Liver (tissue), 9 donors: ENCODE data around the gene COL6A3. TPM values are rescaled to one million over a fixed set of nuclear protein-coding genes. Genes with fewer than 3 reads are reported as not detected.

Source experiments
- DNase-seq: peaks from one replicate; pipeline ENCODE4 v3.0.0-alpha.2; 2017; ENCODE audit warnings: low spot score
- H3K27ac ChIP-seq, 2 donors: one replicate each; pipeline ENCODE4 v1.7.0; 2013; ENCODE audit warnings: inconsistent platforms in 2 of 2, low read length in 2 of 2, control low read depth in 1 of 2, low read depth in 1 of 2, mild to moderate bottlenecking in 1 of 2
- H3K27me3 ChIP-seq, 4 donors: one replicate each; pipeline versions ENCODE4 v1.6.1 to v1.7.0; 2013; ENCODE audit warnings: low read length in 3 of 4, inconsistent platforms in 1 of 4, mild to moderate bottlenecking in 1 of 4, moderate library complexity in 1 of 4; ENCODE audit not compliant: control insufficient read depth in 4 of 4, insufficient read depth in 4 of 4
- H3K36me3 ChIP-seq, 4 donors: one replicate each; pipeline versions ENCODE4 v1.6.1 to v1.7.0; 2013; ENCODE audit warnings: low read length in 3 of 4, mild to moderate bottlenecking in 3 of 4, low read depth in 1 of 4, moderate library complexity in 1 of 4; ENCODE audit not compliant: control insufficient read depth in 4 of 4, insufficient read depth in 3 of 4
- H3K4me1 ChIP-seq, 4 donors: one replicate each; pipeline versions ENCODE4 v1.6.1 to v1.7.0; 2013; ENCODE audit warnings: low read length in 3 of 4, mild to moderate bottlenecking in 3 of 4, moderate library complexity in 1 of 4; ENCODE audit not compliant: control insufficient read depth in 4 of 4, insufficient read depth in 4 of 4
- H3K4me3 ChIP-seq, 3 donors: one replicate each; pipeline versions ENCODE4 v1.6.1 to v1.7.0; 2013; ENCODE audit warnings: low read length in 3 of 3, control low read depth in 1 of 3, low read depth in 1 of 3, mild to moderate bottlenecking in 1 of 3
- H3K9ac ChIP-seq, 2 donors: one replicate each; pipeline ENCODE4 v1.7.0; 2013; ENCODE audit warnings: low read length in 2 of 2, mild to moderate bottlenecking in 2 of 2, moderate library complexity in 2 of 2, control low read depth in 1 of 2, low read depth in 1 of 2
- H3K9me3 ChIP-seq, 4 donors: one replicate each; pipeline versions ENCODE4 v1.6.1 to v1.7.0; 2013; ENCODE audit warnings: low read length in 3 of 4; ENCODE audit not compliant: control insufficient read depth in 4 of 4
- EGR1 ChIP-seq, 2 donors: IDR thresholded peaks; 2 replicates each; pipeline ENCODE4 v1.6.1; 2016 to 2018; ENCODE audit warnings: antibody characterized with exemption in 2 of 2, low read depth in 2 of 2
- FOXA1 ChIP-seq: IDR thresholded peaks from 2 replicates; pipeline ENCODE4 v1.6.1; 2016; ENCODE audit warnings: antibody characterized with exemption
- FOXA2 ChIP-seq: IDR thresholded peaks from 2 replicates; pipeline ENCODE4 v1.6.1; 2016; ENCODE audit warnings: antibody characterized with exemption
- GABPA ChIP-seq, 2 donors: IDR thresholded peaks in 1 of 2; conservative IDR thresholded peaks in 1 of 2; 2 replicates each; pipeline ENCODE4 v1.6.1; 2016; ENCODE audit warnings: antibody characterized with exemption in 2 of 2, mild to moderate bottlenecking in 1 of 2, moderate library complexity in 1 of 2
- HNF4A ChIP-seq, 2 donors: conservative IDR thresholded peaks; 2 replicates each; pipeline ENCODE4 v1.6.1; 2016; ENCODE audit warnings: antibody characterized with exemption in 2 of 2, mild to moderate bottlenecking in 2 of 2
- HNF4G ChIP-seq: IDR thresholded peaks from 2 replicates; pipeline ENCODE4 v1.6.1; 2016; ENCODE audit warnings: antibody characterized with exemption
- JUND ChIP-seq, 2 donors: IDR thresholded peaks; 2 replicates each; pipeline ENCODE4 v1.6.1; 2016; ENCODE audit warnings: antibody characterized with exemption in 2 of 2
- NR2F2 ChIP-seq: IDR thresholded peaks from 2 replicates; pipeline ENCODE4 v1.6.1; 2016; ENCODE audit warnings: antibody characterized with exemption
- RAD21 ChIP-seq, 2 donors: IDR thresholded peaks; 2 replicates each; pipeline ENCODE4 v1.6.1; 2016; ENCODE audit warnings: antibody characterized with exemption in 2 of 2, mild to moderate bottlenecking in 2 of 2
- RXRA ChIP-seq, 2 donors: IDR thresholded peaks; 2 replicates each; pipeline ENCODE4 v1.6.1; 2017 to 2018; ENCODE audit warnings: antibody characterized with exemption in 2 of 2, mild to moderate bottlenecking in 1 of 2
- SP1 ChIP-seq: IDR thresholded peaks from 2 replicates; pipeline ENCODE4 v1.6.1; 2018; ENCODE audit warnings: antibody characterized with exemption, mild to moderate bottlenecking
- TAF1 ChIP-seq: conservative IDR thresholded peaks from 2 replicates; pipeline ENCODE4 v1.6.1; 2016; ENCODE audit warnings: antibody characterized with exemption, mild to moderate bottlenecking
- YY1 ChIP-seq: IDR thresholded peaks from 2 replicates; pipeline ENCODE4 v1.6.1; 2016; ENCODE audit warnings: antibody characterized with exemption, mild to moderate bottlenecking
- WGBS: extraction: QIAGEN DNeasy Blood & Tissue Kit; methylation state at CpG from one replicate; pipeline ENCODE4 v1.1.7; 2013; 5-methylcytosine and 5-hydroxymethylcytosine counted together
- polyA plus RNA-seq, 2 donors: library from polyadenylated mRNA; stranded (reverse) in 1 of 2; unstranded in 1 of 2; fragments of 200-250 nt in 1 of 2; fragments of >200 nt in 1 of 2; fragmentation: Nextera tagmentation in 1 of 2; extraction: Ambion mirVana in 1 of 2; gene quantifications; one replicate each; pipeline versions ENCODE4 v1.2.1 to v1.2.3, GENCODE V29; 2013 to 2015
- total RNA-seq, 2 donors: library from RNA; depleted of rRNA; stranded (reverse); fragments of >200 nt; gene quantifications; one replicate each; pipeline ENCODE4 v1.2.3, GENCODE V29; 2014
- TF ChIP-seq, protein P1 (sequence below): fragments of 150-350 bp; IDR thresholded peaks from 2 replicates; pipeline ENCODE4 v1.5.1; 2017; ENCODE audit warnings: improper control_type of control experiment, low read depth, low read length; ENCODE audit not compliant: missing input control
- TF ChIP-seq, protein P2 (sequence below): IDR thresholded peaks from 2 replicates; pipeline ENCODE4 v1.6.1; 2016; ENCODE audit warnings: antibody characterized with exemption, mild to moderate bottlenecking
- TF ChIP-seq, protein P3 (sequence below): IDR thresholded peaks from 2 replicates; pipeline ENCODE4 v1.6.1; 2016; ENCODE audit warnings: antibody characterized with exemption
- TF ChIP-seq, protein P4 (sequence below): IDR thresholded peaks from 2 replicates; pipeline ENCODE4 v1.6.1; 2016; ENCODE audit warnings: antibody characterized with exemption
- TF ChIP-seq, protein P5 (sequence below): IDR thresholded peaks from 2 replicates; pipeline ENCODE4 v1.6.1; 2016; ENCODE audit warnings: antibody characterized with exemption
- donor health status: healthy.
- donor health status: healthy.
- donor health status: healthy.
- donor health status: healthy.
- donor health status: healthy.

The COL6A3 gene
- total and polyA plus RNA-seq, 4 donors: 1.7 to 28.7 (median 17.5) TPM

DNA sequence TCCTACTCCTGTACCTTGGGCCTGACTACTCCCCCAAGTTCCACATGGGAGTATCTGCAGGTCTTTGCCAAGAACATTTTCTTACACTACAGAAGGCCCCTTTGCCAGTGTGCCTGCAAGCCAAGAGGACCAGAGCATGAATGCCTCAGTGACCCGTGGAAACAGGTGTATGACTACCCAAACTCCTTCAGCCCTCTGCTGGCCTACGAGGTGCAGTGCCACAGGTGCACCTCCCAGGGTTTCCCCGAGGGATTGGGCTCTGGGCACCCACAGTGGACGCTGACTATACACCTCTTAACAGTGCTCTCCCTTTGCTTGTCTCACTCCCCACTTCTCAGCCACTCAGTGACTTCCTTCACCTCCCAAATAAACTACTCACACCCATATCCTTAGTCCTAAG is 91.4 kb downstream of the COL6A3 start:
- no peaks in the 10 kb centered on the region for H3K36me3 ChIP-seq
- no peak overlapping the region for H3K9ac ChIP-seq
- TF ChIP-seq YY1: no peak
- TF ChIP-seq, protein P1, sequence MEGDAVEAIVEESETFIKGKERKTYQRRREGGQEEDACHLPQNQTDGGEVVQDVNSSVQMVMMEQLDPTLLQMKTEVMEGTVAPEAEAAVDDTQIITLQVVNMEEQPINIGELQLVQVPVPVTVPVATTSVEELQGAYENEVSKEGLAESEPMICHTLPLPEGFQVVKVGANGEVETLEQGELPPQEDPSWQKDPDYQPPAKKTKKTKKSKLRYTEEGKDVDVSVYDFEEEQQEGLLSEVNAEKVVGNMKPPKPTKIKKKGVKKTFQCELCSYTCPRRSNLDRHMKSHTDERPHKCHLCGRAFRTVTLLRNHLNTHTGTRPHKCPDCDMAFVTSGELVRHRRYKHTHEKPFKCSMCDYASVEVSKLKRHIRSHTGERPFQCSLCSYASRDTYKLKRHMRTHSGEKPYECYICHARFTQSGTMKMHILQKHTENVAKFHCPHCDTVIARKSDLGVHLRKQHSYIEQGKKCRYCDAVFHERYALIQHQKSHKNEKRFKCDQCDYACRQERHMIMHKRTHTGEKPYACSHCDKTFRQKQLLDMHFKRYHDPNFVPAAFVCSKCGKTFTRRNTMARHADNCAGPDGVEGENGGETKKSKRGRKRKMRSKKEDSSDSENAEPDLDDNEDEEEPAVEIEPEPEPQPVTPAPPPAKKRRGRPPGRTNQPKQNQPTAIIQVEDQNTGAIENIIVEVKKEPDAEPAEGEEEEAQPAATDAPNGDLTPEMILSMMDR: peak; percentile 61
- TF ChIP-seq SP1: no peak
- TF ChIP-seq FOXA2: no peak
- peak; percentile 62 to 77 for TF ChIP-seq RAD21 (IDR thresholded peaks at IDR 0.05)
- TF ChIP-seq HNF4G: no peak
- TF ChIP-seq HNF4A (conservative IDR thresholded peaks at IDR 0.05): no peak
- TF ChIP-seq NR2F2: no peak
- TF ChIP-seq RXRA (IDR thresholded peaks at IDR 0.05): no peak

DNA sequence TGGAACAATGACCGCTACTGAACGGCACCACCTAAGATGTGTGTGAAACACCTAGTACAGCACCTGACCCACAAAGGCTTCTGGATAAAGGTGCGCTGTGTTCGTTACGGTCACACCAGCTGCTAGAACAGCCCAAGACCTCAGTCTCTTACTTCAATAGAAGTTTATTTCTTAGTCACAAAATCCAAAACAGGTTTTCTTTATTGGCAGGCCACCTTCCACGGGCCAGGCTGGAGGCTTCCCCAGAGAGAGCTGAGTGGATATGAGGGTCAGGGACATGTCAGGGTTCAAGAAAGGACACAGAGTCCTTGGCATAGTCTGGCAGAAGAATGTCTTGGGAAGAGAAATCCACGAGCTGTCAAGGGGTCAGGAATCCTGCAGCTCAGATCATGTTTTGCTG is 92.2 kb downstream of the COL6A3 start:
- no peak overlapping the region for H3K27ac ChIP-seq

More for the DNA sequence above, 91.4 kb downstream of the COL6A3 start:
- Histone ChIP-seq H3K4me1 (no peaks in the 10 kb centered on the region), H3K4me3 (no peak overlapping the region), H3K27me3 (no peaks in the 10 kb centered on the region), H3K27ac (no peak overlapping the region), H3K9me3 (no peaks in the 10 kb centered on the region)
- no peak for DNase-seq
- 27% methylated on average over 4 of the region's 4 CpGs for whole genome bisulfite sequencing

DNA sequence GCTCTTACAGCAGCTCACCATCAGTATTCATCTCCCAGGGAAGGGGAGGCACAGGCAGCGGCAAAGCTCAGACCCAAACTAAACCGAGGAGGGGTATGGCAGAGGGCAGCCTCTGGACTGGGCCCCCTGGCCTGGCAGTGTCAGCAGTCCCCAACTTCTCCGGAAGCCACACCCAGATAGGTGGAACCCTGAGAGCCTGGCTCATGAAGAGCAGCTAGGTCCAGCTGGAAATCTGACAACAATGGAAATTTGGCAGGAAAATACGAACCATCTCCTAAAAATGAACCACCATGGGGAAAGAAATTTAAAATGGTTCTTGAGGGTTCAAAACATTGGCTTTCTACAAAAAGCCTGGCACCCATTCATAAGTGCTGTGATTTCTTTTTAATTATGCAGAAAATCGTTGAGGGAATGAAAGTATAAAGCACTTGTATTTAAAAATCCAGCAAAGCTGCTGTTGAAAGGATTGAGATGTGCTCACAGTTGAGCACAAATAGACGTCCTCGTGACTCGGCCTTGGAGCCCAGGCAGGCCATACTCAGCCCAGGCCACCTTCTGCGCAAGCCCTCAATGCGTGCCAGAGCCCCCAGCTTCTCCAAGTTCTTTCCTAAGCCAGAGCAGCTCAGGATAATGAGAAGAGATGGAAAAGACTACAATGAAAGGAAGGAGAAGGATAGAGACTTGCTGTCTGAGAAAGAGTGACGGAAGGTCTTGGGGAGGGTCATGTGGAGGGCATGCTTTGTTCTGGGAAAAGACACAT is 93.0 kb downstream of the COL6A3 start:
- no peak for DNase-seq
- no peak overlapping the region for H3K4me3 ChIP-seq
- no peaks in the 10 kb centered on the region for H3K4me1 ChIP-seq
- WGBS: 76% methylated on average over 11 of the region's 11 CpGs
- no peaks in the 10 kb centered on the region for H3K9me3 ChIP-seq
- no peak overlapping the region for H3K27ac ChIP-seq
- no peak overlapping the region for H3K9ac ChIP-seq
- H3K36me3 ChIP-seq: no peaks in the 10 kb centered on the region
- H3K27me3 ChIP-seq: no peaks in the 10 kb centered on the region
- TF ChIP-seq RXRA (IDR thresholded peaks at IDR 0.05): no peak
- no peak for TF ChIP-seq RAD21 (IDR thresholded peaks at IDR 0.05)
- no peak for TF ChIP-seq SP1
- no peak for TF ChIP-seq GABPA (IDR thresholded peaks at IDR 0.05 in 1 of 2, conservative IDR thresholded peaks at IDR 0.05 in 1 of 2)
- TF ChIP-seq FOXA2: no peak
- no peak for TF ChIP-seq TAF1
- TF ChIP-seq, protein P2, sequence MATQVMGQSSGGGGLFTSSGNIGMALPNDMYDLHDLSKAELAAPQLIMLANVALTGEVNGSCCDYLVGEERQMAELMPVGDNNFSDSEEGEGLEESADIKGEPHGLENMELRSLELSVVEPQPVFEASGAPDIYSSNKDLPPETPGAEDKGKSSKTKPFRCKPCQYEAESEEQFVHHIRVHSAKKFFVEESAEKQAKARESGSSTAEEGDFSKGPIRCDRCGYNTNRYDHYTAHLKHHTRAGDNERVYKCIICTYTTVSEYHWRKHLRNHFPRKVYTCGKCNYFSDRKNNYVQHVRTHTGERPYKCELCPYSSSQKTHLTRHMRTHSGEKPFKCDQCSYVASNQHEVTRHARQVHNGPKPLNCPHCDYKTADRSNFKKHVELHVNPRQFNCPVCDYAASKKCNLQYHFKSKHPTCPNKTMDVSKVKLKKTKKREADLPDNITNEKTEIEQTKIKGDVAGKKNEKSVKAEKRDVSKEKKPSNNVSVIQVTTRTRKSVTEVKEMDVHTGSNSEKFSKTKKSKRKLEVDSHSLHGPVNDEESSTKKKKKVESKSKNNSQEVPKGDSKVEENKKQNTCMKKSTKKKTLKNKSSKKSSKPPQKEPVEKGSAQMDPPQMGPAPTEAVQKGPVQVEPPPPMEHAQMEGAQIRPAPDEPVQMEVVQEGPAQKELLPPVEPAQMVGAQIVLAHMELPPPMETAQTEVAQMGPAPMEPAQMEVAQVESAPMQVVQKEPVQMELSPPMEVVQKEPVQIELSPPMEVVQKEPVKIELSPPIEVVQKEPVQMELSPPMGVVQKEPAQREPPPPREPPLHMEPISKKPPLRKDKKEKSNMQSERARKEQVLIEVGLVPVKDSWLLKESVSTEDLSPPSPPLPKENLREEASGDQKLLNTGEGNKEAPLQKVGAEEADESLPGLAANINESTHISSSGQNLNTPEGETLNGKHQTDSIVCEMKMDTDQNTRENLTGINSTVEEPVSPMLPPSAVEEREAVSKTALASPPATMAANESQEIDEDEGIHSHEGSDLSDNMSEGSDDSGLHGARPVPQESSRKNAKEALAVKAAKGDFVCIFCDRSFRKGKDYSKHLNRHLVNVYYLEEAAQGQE: no peak
- TF ChIP-seq FOXA1: no peak
- no peak for TF ChIP-seq HNF4G
- no peak for TF ChIP-seq NR2F2
- no peak for TF ChIP-seq JUND (IDR thresholded peaks at IDR 0.05)
- TF ChIP-seq, protein P3, sequence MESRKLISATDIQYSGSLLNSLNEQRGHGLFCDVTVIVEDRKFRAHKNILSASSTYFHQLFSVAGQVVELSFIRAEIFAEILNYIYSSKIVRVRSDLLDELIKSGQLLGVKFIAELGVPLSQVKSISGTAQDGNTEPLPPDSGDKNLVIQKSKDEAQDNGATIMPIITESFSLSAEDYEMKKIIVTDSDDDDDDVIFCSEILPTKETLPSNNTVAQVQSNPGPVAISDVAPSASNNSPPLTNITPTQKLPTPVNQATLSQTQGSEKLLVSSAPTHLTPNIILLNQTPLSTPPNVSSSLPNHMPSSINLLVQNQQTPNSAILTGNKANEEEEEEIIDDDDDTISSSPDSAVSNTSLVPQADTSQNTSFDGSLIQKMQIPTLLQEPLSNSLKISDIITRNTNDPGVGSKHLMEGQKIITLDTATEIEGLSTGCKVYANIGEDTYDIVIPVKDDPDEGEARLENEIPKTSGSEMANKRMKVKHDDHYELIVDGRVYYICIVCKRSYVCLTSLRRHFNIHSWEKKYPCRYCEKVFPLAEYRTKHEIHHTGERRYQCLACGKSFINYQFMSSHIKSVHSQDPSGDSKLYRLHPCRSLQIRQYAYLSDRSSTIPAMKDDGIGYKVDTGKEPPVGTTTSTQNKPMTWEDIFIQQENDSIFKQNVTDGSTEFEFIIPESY: no peak
- no peak for TF ChIP-seq YY1
- no peak for TF ChIP-seq HNF4A (conservative IDR thresholded peaks at IDR 0.05)
- TF ChIP-seq EGR1 (IDR thresholded peaks at IDR 0.05; ENCODE audit: low read depth in 2 of 2): no peak
- TF ChIP-seq, protein P4, sequence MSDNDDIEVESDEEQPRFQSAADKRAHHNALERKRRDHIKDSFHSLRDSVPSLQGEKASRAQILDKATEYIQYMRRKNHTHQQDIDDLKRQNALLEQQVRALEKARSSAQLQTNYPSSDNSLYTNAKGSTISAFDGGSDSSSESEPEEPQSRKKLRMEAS: no peak
- TF ChIP-seq, protein P5, sequence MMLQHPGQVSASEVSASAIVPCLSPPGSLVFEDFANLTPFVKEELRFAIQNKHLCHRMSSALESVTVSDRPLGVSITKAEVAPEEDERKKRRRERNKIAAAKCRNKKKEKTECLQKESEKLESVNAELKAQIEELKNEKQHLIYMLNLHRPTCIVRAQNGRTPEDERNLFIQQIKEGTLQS: no peak

More for the DNA sequence above, 92.2 kb downstream of the COL6A3 start:
- Histone ChIP-seq H3K4me1 (no peaks in the 10 kb centered on the region), H3K9me3 (no peaks in the 10 kb centered on the region), H3K4me3 (no peak overlapping the region), H3K27me3 (no peaks in the 10 kb centered on the region), H3K36me3 (no peaks in the 10 kb centered on the region), H3K9ac (no peak overlapping the region)
- whole genome bisulfite sequencing: 80% methylated on average over 7 of the region's 7 CpGs
- DNase-seq: no peak
- TF ChIP-seq NR2F2: peak; percentile 45
- TF ChIP-seq HNF4A (conservative IDR thresholded peaks at IDR 0.05): no peak
- TF ChIP-seq RXRA (IDR thresholded peaks at IDR 0.05): peak in 1 of 2 donors; percentile 31
